ENCODE measurements around the gene ARF6.
"Not testable (repeated sequence)": the region's sequence is repeated elsewhere in the genome, so short reads cannot be mapped to it uniquely, and the experiment has no call there.

Gene ARF6

GRCh38 chr14:49876563-49877127 lies 16.2 kb upstream of the ARF6 start:
- no peak for DNase-seq (ENCODE audit: low read depth, low spot score)

GRCh38 chr14:49879646-49880204 lies 13.2 kb upstream of the ARF6 start:
- DNase-seq (ENCODE audit: low read depth, low spot score), result no peak

- DNase-seq (ENCODE audit: low read depth, low spot score), result no peak
Measured at GRCh38 chr14:49880267-49881064, 12.4 kb upstream of the ARF6 start.

- DNase-seq (ENCODE audit: low read depth, low spot score), result no peak
Measured at GRCh38 chr14:49881350-49882001, 11.4 kb upstream of the ARF6 start.

GRCh38 chr14:49882826-49883694 lies 9.8 kb upstream of the ARF6 start:
- DNase-seq (ENCODE audit: low read depth, low spot score), result no peak

GRCh38 chr14:49886523-49886922 lies 6.4 kb upstream of the ARF6 start:
- DNase-seq (ENCODE audit: low read depth, low spot score), result no peak

- no peak for DNase-seq (ENCODE audit: low read depth, low spot score)
Measured at GRCh38 chr14:49888293-49888692, 4.6 kb upstream of the ARF6 start.

GRCh38 chr14:49892301-49892635 lies 614 bp upstream of the ARF6 start:
- DNase-seq (ENCODE audit: low read depth, low spot score), result peak; percentile 11

- DNase-seq (ENCODE audit: low read depth, low spot score), result peak; percentile 60
Measured at GRCh38 chr14:49893309-49894213, 679 bp downstream of the ARF6 start.

GRCh38 chr14:49894214-49895107 lies 1.6 kb downstream of the ARF6 start:
- DNase-seq (ENCODE audit: low read depth, low spot score), result not testable (repeated sequence)

GRCh38 chr14:49895480-49895879 lies 2.6 kb downstream of the ARF6 start:
- DNase-seq (ENCODE audit: low read depth, low spot score), result no peak

- DNase-seq (ENCODE audit: low read depth, low spot score), result not testable (repeated sequence)
Measured at GRCh38 chr14:49896272-49896671, 3.4 kb downstream of the ARF6 start.

- DNase-seq (ENCODE audit: low read depth, low spot score), result no peak
Measured at GRCh38 chr14:49896966-49897365, 4.1 kb downstream of the ARF6 start.

GRCh38 chr14:49897414-49897813 lies 4.5 kb downstream of the ARF6 start:
- no peak for DNase-seq (ENCODE audit: low read depth, low spot score)

- no peak for DNase-seq (ENCODE audit: low read depth, low spot score)
Measured at GRCh38 chr14:49897965-49898364, 5.1 kb downstream of the ARF6 start.

GRCh38 chr14:49898485-49898884 lies 5.6 kb downstream of the ARF6 start:
- DNase-seq (ENCODE audit: low read depth, low spot score), result no peak

- no peak for DNase-seq (ENCODE audit: low read depth, low spot score)
Measured at GRCh38 chr14:49900973-49901372, 8.1 kb downstream of the ARF6 start.

- not testable (repeated sequence) for DNase-seq (ENCODE audit: low read depth, low spot score)
Measured at GRCh38 chr14:49902679-49903246, 9.9 kb downstream of the ARF6 start.

- no peak for DNase-seq (ENCODE audit: low read depth, low spot score)
Measured at GRCh38 chr14:49904270-49904669, 11.4 kb downstream of the ARF6 start.

All from activated CD4-positive, CD25-positive, alpha-beta regulatory T cell treated with anti-CD3 and anti-CD28 coated beads, Interleukin-2, amount 50 U/mL, for 16 hours (primary cell).